HG02840 (cell line): Measurements from ENCODE around the gene FOXE1.

Experiments
- ATAC-seq: cut with Tn5 transposase; IDR thresholded peaks from one replicate; pipeline ENCODE4 v1.9.1; 2021; ENCODE audit warnings: mild to moderate bottlenecking, moderate library complexity, moderate number of reproducible peaks; ENCODE audit not compliant: unreplicated experiment, low FRiP score

Gene FOXE1

DNA sequence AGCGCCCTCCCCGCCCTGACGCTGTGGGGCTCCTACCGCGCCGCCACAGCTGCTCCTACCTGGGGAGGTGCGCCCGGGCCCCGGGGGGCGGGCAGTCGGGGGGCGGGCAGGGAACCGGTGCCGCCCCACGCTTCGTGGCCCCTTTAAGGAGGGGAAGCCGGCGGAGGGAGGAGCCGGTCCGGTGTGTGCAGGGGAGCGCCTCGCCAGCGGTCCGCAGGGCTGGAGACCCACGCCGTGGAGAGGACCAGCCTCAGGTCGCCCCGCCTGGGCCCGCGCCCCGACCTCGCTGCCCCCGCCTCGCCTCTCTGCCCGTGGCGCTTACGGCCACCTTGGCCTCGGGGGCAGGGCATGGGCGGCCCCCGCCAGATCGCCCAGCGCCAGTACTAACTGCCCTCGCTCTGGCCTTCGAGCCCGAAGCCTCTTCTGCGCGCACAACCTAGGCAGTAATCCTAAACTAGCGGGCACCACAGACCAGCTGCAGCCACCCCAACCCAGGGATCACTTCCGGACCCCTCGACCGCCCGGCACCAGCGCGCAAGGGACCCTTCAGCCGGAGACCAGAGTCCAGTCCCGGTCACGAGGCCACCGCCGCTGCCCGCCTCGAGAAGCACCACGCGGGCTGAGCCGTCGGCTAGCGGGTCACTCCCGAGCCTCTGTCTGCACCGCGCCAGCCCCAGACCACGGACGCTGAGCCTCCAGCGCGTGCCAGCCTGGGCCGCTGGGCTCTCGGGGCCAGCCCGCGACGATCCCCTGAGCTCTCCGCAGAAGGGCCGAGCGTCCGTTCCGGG lies at the start of gene FOXE1:
Gene FOXE1 (plus strand): TSS at position 171 of the 788 bp plus-strand sequence. CDS start 689 bp downstream, outside the sequence.
- no peak for ATAC-seq

DNA sequence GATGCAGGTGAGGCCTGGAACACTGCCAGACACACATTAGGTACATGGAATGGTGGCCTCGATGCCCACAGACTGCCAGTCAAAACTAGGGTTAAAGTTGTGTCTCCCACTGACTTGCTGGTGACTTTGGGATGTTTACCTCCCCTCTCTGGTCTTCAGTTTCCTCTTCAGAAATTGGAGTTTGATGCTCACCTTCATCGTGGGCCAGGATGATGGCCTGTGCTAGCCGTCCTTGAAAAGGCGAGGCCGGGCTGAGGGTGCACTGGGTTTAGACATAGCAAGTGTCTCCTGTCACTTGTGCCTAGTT lies 49.0 kb upstream of the FOXE1 start:
- no peak for ATAC-seq

DNA sequence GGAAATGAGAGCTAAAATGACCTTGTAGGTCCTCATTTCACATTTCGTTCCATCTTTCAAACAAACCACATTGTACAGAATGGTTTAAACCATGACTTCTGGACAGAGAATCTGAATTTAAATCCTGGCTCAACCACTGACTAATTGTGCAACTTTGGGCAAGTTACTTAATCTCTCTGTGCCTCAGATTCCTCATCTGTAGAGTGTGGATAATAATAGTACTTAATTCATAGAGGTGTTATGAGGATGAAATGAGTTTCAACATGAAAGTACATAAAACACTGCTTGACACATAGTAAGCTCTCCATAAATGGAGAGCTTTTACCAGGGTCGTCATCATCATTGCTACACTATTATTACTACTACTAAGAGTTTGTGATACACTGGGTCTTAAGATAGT lies 46.3 kb upstream of the FOXE1 start:
- no peak for ATAC-seq

DNA sequence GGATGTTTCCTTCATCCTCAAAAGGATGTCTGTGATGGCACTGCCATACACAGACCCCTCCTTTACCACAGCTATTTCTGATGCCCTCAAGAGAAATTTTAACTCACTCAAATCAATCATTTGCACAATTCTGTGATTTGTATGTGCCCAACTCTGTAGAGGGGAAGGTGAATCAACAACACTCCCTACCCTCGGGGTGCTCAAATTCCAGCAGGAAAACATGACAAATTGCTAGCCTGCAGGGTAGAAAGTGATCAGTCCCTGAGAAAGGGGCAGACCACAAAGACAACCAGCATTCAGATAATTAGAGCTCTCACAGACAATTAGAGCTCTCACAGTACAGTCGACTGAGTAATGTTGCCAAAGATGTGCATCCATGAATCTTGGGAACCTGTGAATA lies 45.3 kb upstream of the FOXE1 start:
- ATAC-seq: no peak

DNA sequence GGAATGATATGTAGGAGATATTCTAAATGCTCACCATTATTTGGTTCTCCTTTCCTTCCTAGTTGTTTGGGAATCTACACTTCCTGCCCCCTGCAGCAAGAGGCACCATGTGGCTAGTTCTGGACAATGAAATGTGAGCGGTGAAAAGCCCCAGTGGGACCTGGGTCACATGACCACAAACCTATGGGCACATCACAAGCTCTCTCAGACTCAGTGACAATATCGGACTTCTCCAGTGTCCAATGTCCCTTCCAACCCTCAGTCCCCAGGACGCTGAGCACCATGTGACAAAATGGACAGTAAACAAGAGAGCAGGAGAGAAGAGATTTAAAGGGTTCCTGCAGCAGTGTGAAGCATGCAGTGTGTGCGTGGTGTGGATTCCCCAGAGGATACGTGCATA lies 44.6 kb upstream of the FOXE1 start:
- ATAC-seq: no peak

DNA sequence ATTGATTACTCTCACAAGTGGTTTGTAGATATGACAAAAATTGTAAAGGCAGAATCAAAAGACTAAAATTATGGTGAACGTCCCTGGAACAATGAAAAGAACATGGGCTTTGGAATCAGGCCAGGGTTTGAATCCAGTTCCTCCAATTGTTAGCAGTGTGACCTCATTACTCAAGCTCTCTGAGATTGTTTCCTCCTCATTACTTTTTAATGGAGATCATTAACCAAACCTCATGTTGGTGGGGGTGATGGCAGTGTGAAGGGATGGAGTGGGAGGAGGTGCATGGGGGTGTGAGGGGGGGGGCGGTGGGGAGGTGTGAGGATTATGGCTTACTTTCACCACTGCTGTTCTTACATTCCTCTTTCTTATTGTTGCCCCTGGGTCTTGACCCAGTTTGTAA lies 44.1 kb upstream of the FOXE1 start:
- ATAC-seq: no peak

DNA sequence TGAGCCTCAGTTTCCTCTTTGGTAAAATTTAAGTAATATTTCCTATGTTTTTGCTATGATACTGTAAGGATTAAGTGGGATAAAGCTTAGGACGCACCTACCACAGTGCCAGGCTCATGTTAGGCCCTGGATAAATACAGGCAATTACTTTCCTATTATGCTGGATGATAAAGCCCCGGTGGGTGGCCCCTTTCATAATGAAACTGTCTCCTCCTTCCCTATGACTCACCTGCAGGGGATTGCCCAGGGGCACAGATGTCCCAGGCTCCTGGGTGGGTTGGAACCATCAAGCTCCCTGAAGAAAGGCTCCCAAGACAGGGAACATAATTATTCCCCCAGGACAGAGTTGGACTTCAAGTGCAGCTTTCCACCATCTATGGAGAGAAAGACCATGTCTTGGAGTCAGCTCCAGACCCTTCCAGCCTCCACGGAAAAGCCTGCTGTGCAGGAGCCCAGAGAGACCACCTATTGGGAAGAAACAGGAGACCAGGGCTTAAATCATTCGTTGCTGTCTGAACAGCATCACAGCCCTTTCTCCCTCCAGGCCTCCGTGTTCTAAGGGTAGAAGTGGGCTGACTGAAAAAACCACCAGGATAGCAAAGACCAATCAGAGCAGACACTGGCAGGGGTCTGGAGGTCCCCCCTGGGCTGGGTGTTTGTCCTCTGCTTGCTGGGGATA lies 43.2 kb upstream of the FOXE1 start:
- ATAC-seq: no peak

DNA sequence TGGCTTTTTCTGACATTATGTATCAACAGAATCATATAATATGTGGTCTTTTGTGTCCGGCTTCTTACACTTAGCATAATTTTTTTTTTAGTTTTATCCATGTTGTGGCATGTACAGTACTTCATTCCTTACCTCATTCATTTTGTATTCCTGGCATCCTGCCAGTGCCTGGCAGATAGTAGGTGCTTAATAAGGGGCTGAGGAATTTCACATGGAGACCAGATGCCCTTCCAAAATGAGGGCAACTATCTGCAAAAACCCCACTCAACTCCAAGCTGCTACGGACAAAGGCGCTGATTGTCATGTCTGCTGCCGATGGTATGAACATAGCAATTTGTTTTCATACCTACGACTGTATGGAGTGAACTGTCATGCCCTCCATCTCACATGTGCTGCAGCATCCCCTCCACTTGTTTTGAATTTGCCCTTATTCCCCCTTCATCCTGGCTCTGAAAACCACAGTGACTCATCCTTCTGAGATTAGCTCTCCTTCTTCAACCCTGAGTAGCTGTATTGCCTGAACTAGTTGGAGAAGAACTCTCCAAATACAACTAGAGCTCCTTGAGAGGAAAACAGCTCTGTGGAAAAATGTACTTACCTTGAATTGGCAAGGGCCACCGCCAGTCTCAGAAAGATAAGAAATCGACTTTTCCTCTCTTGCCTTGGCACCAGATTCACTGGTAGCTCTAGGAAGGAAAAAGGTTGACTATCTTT lies 41.3 kb upstream of the FOXE1 start:
- no peak for ATAC-seq

DNA sequence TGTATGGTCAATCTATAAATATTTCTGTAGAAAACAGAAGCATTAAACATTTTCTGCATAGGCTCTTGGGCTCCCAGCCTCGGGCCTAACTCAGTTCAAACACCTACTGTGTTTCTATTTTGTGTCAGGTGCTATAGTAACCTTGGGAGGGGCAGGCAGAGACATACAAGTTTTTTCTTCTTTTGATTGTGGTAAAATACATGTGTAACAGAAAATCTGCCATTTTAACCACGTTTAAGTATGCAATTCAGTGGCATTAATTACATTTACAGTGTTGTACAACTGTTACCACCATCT lies 40.8 kb upstream of the FOXE1 start:
- no peak for ATAC-seq

DNA sequence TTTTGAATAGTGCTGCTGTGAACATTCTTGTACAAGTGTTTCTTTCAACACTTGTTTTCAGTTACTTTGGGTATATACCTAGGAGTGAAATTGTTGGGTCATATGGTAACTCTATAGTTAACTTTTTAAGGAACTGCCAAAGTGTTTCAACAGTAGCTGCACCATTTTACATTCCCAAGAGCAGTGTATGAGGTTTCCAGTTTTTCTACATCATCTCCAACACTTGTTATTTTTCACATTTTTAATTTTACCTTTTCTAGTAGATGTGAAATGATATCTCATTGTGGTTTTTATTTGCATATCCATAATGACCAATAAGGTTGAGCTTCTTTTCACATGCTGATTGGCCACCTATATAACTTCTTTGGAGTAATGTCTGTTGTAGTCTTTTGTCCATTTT lies 40.0 kb upstream of the FOXE1 start:
- no peak for ATAC-seq

DNA sequence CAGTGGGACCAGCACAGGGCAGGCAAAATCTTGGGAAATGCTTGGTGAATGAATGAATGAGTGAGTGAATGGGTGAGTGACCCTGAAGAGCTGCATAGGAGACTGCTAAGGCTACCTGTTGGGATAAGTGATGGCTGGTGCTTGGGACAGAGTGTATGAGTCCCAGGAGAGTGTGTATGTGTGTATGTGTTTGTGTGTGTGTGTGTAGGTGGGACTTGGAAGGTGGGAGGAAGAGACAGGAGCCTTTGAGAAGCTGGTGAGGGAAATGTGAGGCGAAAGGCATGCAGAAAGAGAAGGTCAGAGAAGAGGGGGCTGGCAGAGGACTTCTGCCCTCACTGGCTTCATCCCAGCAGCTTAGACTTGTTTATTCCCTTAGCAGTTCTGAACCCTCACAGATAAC lies 33.3 kb upstream of the FOXE1 start:
- ATAC-seq: no peak

DNA sequence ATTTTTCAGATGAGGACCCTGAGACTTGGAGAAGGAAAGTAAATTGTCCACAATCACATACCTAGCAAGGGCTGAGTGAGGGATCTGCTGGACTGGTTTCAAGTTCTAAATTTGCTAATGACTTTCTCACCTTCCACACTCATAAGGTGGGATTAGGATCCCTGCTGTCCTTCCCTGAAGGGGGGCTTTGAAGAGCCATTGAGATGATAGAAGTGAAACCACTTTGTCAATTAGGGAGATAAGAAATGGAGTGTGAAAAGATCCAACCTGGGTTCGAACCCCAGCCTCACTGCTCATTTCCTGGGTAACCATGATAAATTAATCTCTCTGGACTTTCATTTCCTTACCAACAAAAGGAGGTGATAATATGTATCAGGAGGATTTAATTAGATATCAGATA lies 32.7 kb upstream of the FOXE1 start:
- no peak for ATAC-seq

DNA sequence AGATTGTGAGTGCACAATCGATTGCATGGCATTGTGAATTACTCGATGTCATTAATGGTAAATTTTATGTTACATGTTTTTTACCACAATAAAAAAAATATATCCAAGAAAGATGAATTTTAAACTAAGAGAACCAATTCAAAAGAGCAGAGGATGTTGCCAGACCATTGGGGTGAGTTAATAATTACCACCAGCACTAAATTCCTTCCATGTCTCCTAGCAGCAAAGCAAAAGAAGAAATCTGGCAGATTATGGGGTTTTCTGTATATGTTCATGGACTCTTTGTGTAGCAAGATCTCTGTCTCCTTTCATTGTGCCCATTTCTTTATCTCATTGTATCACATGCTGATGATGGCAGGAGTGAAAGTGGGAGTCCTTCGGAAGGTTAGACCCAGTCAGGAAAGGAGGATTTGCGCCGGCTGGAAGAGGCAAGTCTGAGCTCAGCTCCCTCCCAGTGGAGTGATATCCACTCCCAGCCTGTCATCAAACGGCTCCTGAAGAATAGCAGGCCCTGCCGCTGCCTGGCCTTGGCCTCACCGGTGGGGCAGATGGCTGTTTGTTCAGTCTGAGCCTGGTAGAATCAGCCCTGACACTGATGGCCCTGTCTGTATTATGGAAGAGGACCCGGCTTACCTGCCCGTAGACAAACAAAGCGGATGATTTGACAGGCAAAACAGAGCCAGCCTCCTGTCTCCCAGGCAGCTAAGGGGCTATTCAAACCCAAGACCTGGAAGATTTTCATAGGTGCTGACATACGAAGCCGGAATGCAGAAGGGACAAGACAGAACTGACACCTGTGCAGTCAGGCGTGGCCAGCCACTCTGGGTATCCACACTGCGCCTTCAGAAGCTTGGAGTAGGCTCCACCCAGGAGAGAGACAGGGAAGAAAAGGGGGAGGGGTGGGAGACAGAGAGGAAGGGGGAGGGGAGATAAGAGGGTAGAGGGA lies 21.9 kb upstream of the FOXE1 start:
- no peak for ATAC-seq

DNA sequence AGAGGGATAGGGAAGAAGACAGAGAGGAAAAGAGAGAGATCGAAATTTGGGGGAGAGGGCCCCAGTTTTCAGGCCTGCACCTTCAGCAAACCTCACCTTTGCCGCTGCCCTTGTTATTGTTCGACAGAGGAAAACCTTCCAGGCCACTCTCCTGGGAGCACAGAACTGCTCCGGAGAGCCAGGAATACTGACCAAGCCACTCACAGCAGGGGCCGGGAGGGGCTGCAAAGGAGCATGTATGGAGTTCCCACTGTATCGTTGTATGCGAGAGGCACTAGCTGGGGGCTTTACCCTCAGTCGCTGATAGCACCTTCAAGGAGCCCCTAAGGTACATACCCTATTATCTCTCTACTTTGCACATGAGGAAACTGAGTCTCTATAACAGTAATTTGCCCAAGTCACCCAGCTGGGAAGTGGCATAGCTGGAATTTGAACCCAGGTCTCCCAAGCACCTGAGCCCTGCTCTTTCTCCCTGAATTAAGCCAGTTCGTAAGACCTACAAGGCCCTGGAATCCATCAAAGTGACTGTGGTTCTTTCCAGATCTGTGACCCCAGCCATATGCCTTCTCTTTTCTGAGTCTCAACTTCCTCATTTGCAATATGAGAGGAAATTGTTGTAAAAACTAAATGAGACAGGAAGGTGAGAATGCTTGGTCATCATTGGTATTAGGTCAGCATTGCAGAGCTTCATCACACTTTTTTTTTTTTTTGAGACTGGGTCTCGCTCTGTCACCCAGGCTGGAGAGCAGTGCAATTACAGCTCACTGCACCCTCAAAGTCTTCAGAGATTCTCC lies 21.0 kb upstream of the FOXE1 start:
- ATAC-seq: no peak

DNA sequence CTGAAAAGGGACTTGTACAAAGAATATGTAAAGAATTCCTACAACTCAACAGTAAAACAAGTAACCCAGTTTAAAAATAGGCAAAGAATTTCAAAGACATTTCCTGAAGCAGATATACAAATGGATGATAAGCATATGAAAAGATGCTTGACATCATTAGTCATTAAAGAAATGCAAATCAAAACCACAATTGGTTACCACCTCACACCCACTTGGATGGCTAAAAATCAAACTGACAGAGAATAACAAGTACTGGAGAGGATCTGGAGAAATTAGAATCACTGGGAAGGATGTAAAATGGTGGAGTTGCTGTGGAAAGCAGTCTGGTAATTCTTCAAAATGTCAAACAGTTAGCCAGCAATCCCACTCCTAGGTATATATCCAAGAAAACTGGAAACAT lies 12.5 kb upstream of the FOXE1 start:
- ATAC-seq: no peak

DNA sequence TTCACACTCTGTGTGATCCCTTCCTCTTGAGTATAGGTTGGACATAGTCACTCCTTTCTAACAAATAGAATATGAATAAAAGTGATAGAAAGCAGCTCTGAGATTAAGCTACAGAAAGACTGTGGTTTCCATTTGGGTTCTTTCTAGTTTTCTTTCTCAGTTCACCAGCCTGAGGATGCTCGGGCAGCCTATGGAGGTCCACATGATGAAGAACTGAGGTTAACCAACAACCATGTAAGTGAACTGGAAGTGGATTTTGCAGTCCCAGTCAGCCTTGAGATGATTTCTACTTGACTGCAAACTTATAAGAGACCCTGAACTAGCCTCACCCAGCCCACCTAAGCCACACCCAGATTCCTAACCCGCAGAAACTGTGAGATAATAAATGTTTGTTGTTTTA lies 10.1 kb upstream of the FOXE1 start:
- ATAC-seq: no peak

DNA sequence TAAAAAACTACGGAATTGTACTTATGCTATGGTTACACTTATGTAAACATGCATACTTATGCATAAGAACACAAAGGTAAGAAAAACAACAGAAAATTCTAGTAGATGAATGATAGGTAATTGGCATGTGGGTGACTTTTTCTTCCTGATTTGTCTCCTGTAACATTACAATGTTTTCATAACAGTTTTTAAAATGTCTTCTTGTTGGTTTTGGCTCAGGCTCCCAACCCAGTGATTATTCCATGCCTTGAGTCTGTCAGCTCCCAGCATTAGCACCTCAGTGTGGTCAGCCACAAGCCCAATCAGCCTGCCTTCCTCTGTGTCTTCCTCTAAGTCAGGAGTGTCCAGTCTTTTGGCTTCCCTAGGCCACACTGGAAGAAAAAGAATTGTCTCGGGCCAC lies 7.9 kb upstream of the FOXE1 start:
- no peak for ATAC-seq

DNA sequence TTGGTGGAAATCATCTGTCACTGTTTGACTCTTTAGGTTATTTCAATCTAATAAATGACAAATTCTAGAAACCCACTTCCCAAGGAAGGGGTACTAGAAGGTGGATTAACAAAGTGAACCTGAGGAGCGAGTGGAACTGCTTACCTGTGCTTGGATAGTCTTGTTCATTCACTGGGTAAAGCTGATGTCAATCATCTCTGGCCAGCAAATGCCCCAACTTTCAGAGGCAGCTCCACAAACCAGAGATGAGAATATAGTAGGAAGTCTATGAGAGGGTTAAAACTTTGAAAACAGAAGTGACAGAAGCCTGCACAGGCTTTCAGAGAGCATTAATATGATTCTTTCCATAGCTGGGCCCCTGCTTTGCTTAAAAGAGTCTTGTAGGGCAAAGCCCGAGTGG lies 7.3 kb upstream of the FOXE1 start:
- no peak for ATAC-seq

DNA sequence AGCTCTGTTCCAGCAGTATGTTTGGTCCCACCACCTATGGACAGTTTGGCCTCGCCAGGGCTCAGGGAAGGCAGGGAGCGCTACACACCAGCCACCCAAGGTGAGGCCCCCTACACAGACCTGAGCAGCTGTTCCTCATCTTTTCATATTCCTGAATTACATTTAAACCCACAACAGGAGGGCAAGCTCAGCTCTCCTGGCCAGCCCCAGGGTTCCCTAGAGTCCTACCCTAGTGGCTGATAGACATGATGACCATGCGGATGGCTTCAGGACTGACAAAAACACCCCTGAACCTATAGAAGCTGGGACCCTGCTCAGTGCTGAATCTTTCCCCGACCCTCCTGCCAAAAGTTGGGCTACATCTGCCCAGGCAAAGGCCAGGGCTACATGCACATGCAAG lies 6.7 kb upstream of the FOXE1 start:
- ATAC-seq: no peak
